Measurements from ENCODE around the gene GOLIM4. TPM values are rescaled to one million over a fixed set of nuclear protein-coding genes. Genes with fewer than 3 reads are reported as not detected.

GOLIM4 gene
- total and polyA plus RNA-seq, 4 donors = 17.9 to 47.9 (median 32.7) TPM

GRCh38 chr3:168116279-168116678 lies 20.6 kb upstream of the GOLIM4 start:
- WGBS = 82% methylated on average over 4 of the region's 4 CpGs
- H3K4me3 ChIP-seq (ENCODE audit: low read depth in 1 of 3, low read length in 3 of 3) = no peak overlapping the region
- TF ChIP-seq SP1 (IDR thresholded peaks at IDR 0.05) (no peak), JUND (IDR thresholded peaks at IDR 0.05) (no peak), TAF1 (conservative IDR thresholded peaks at IDR 0.05) (no peak), GABPA (IDR thresholded peaks at IDR 0.05 in 1 of 2, conservative IDR thresholded peaks at IDR 0.05 in 1 of 2) (no peak), ZBTB33 (IDR thresholded peaks at IDR 0.05) (no peak), CTCF (IDR thresholded peaks at IDR 0.05; ENCODE audit: low read depth, low read length, missing input control) (no peak), YY1 (IDR thresholded peaks at IDR 0.05) (no peak), RXRA (IDR thresholded peaks at IDR 0.05) (no peak), EGR1 (IDR thresholded peaks at IDR 0.05; ENCODE audit: low read depth in 2 of 2) (no peak)
- TF ChIP-seq, protein P1, sequence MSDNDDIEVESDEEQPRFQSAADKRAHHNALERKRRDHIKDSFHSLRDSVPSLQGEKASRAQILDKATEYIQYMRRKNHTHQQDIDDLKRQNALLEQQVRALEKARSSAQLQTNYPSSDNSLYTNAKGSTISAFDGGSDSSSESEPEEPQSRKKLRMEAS (IDR thresholded peaks at IDR 0.05) = no peak
- H3K27me3 ChIP-seq (ENCODE audit: control insufficient read depth in 4 of 4, insufficient read depth in 4 of 4, low read length in 3 of 4) = no peaks in the 10 kb centered on the region
- H3K9me3 ChIP-seq (ENCODE audit: control insufficient read depth in 4 of 4, low read length in 3 of 4) = no peaks in the 10 kb centered on the region
- H3K4me1 ChIP-seq (ENCODE audit: control insufficient read depth in 4 of 4, insufficient read depth in 4 of 4, low read length in 3 of 4) = peaks cover 0 to 3% (median 0%) of the 10 kb centered on the region in 4 donors
- no peak overlapping the region for H3K9ac ChIP-seq (ENCODE audit: low read depth in 1 of 2, low read length in 2 of 2)
- no peak overlapping the region for H3K27ac ChIP-seq (ENCODE audit: low read depth in 1 of 2, low read length in 2 of 2)
- H3K36me3 ChIP-seq (ENCODE audit: control insufficient read depth in 4 of 4, insufficient read depth in 3 of 4, low read depth in 1 of 4, low read length in 3 of 4) = no peaks in the 10 kb centered on the region
- no peak for DNase-seq (ENCODE audit: low spot score)

DNA sequence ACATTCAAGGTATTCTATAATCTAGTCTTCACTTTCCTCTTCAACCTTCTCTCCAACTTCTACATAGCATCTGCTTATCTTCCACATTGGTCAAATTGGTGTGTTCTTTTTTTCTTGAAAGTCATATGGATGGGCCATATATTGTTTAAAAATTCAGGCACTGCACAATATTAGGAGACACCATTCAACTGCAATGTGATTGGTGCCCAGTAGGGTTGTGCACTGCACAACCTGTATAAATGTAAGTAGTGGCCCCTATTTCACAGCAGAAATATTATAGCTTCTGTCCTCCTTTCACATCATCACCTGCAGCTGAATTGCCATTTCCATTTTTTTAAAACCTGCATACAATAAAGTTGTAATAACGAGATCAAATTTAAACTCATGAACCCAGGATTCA lies 18.1 kb upstream of the GOLIM4 start:
- TF ChIP-seq, protein P1 (IDR thresholded peaks at IDR 0.05) = no peak
- TF ChIP-seq HNF4G (IDR thresholded peaks at IDR 0.05) = no peak
- TF ChIP-seq RXRA (IDR thresholded peaks at IDR 0.05) = no peak
- no peak for TF ChIP-seq FOXA2 (IDR thresholded peaks at IDR 0.05)
- TF ChIP-seq EGR1 (IDR thresholded peaks at IDR 0.05; ENCODE audit: low read depth in 2 of 2) = no peak
- no peak for TF ChIP-seq GABPA (IDR thresholded peaks at IDR 0.05 in 1 of 2, conservative IDR thresholded peaks at IDR 0.05 in 1 of 2)
- no peak for TF ChIP-seq HNF4A (conservative IDR thresholded peaks at IDR 0.05)
- no peak for TF ChIP-seq SP1 (IDR thresholded peaks at IDR 0.05)
- no peak for TF ChIP-seq CTCF (IDR thresholded peaks at IDR 0.05; ENCODE audit: low read depth, low read length, missing input control)
- TF ChIP-seq NR2F2 (IDR thresholded peaks at IDR 0.05) = no peak
- TF ChIP-seq ZBTB33 (IDR thresholded peaks at IDR 0.05) = no peak
- no peak for TF ChIP-seq RAD21 (IDR thresholded peaks at IDR 0.05)
- TF ChIP-seq FOXA1 (IDR thresholded peaks at IDR 0.05) = no peak
- no peak for TF ChIP-seq JUND (IDR thresholded peaks at IDR 0.05)
- TF ChIP-seq TAF1 (conservative IDR thresholded peaks at IDR 0.05) = no peak
- H3K4me1 ChIP-seq (ENCODE audit: control insufficient read depth in 4 of 4, insufficient read depth in 4 of 4, low read length in 3 of 4) = peaks cover 0 to 3% (median 0%) of the 10 kb centered on the region in 4 donors

More for the DNA sequence above, 18.1 kb upstream of the GOLIM4 start:
- Histone ChIP-seq H3K9me3 (ENCODE audit: control insufficient read depth in 4 of 4, low read length in 3 of 4) (no peaks in the 10 kb centered on the region), H3K27me3 (ENCODE audit: control insufficient read depth in 4 of 4, insufficient read depth in 4 of 4, low read length in 3 of 4) (no peaks in the 10 kb centered on the region), H3K36me3 (ENCODE audit: control insufficient read depth in 4 of 4, insufficient read depth in 3 of 4, low read depth in 1 of 4, low read length in 3 of 4) (no peaks in the 10 kb centered on the region), H3K9ac (ENCODE audit: low read depth in 1 of 2, low read length in 2 of 2) (no peak overlapping the region), H3K4me3 (ENCODE audit: low read depth in 1 of 3, low read length in 3 of 3) (no peak overlapping the region), H3K27ac (ENCODE audit: low read depth in 1 of 2, low read length in 2 of 2) (no peak overlapping the region)
- WGBS = 85% methylated on average over 1 of the region's 1 CpG
- no peak for DNase-seq (ENCODE audit: low spot score)

Measured in liver (tissue), 9 donors.